Measurements from ENCODE around the gene ARHGEF4. TPM values are rescaled to one million over a fixed set of nuclear protein-coding genes. Genes with fewer than 3 reads are reported as not detected.
"Not testable (repeated sequence)": the region's sequence is repeated elsewhere in the genome, so short reads cannot be mapped to it uniquely, and the experiment has no call there.

ARHGEF4 gene
- total RNA-seq, 4 donors from 2014 or later: 52.8 to 82.4 (median 73.3) TPM

GRCh38 chr2:130901061-130901460 is 64.3 kb downstream of the ARHGEF4 start:
- no peak for DNase-seq
- 59 to 89% methylated on average over 1 to 3 of the region's 3 CpGs for WGBS, 2 donors

DNA sequence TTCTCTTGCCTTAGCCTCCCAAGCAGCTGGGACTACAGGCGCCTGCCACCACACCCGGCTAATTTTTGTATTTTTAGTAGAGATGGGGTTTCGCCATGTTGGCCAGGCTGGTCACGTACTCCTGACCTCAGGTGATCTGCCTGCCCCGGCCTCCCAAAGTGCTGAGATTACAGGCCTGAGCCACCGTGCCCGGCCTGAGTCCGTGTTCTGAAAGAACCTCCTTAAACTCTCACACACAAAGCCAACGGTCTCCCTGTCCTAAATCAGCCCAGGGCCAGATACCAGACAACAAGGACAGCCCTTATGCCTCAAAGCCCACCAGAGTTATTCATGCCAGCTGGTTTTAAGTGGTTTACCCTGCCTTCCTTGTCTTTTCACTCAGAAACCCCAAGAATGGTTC is 64.9 kb downstream of the ARHGEF4 start:
- H3K27ac ChIP-seq; intact Hi-C loops (cut with DNase I); DNase-seq; H3K36me3 ChIP-seq; H3K27me3 ChIP-seq; H3K9me3 ChIP-seq; H3K4me3 ChIP-seq: not testable (repeated sequence)
- H3K4me1 ChIP-seq: peaks cover 0 to 37% (median 13%) of the 10 kb centered on the region in 3 donors
- 89 to 92% methylated on average over 3 to 9 of the region's 9 CpGs for WGBS, 2 donors

More at GRCh38 chr2:130901061-130901460, 64.3 kb downstream of the ARHGEF4 start:
- H3K4me3 ChIP-seq: no peak overlapping the region
- H3K27me3 ChIP-seq: no peaks in the 10 kb centered on the region
- peak overlapping the region in 1 of 4 donors; percentile 17 for H3K27ac ChIP-seq
- no peak for TF ChIP-seq CTCF (IDR thresholded peaks at IDR 0.05)
- TF ChIP-seq POLR2A (IDR thresholded peaks at IDR 0.05): no peak
- intact Hi-C loops (cut with DNase I): no loop called here
- H3K4me1 ChIP-seq: peaks cover 0 to 42% (median 13%) of the 10 kb centered on the region in 3 donors
- no peaks in the 10 kb centered on the region for H3K9me3 ChIP-seq
- no peaks in the 10 kb centered on the region for H3K36me3 ChIP-seq

- Histone ChIP-seq H3K4me1 (peaks cover 13 to 50% (median 15%) of the 10 kb centered on the region in 3 donors), H3K36me3 (no peaks in the 10 kb centered on the region), H3K27me3 (no peaks in the 10 kb centered on the region), H3K9me3 (no peaks in the 10 kb centered on the region), H3K27ac (peak overlapping the region in 1 of 4 donors; percentile 90), H3K4me3 (no peak overlapping the region)
- TF ChIP-seq POLR2A (IDR thresholded peaks at IDR 0.05) (no peak), CTCF (IDR thresholded peaks at IDR 0.05) (no peak)
- WGBS, 2 donors: 79 to 92% methylated on average over 5 of the region's 5 CpGs
- intact Hi-C loops (cut with DNase I): no loop called here
- no peak for DNase-seq
Observed at GRCh38 chr2:130908832-130909231, 72.1 kb downstream of the ARHGEF4 start.

DNA sequence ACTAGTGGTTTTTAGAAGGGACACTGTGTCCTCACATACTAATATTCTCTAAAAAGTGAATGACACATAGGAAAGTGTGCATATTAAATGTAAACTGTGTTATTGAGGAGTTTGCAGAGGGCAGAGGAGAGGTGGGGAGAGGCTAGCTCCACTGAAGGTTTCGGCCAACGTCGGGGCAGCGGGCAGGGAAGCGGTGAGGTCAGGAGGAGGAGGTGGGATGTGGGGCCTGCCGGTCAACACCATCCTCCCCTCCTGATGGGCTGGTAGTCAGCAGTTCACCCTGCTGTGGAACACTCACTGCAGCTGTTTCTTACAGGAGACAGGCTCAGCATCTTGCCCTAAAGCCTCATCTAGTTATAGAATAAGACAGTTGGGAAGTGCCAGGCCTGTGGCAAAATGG is 74.2 kb downstream of the ARHGEF4 start:
- WGBS, 2 donors: 50 to 63% methylated on average over 6 of the region's 6 CpGs
- Histone ChIP-seq H3K36me3 (peaks cover 0 to 8% (median 0%) of the 10 kb centered on the region in 3 donors), H3K4me3 (no peak overlapping the region), H3K27me3 (peaks cover 0 to 19% (median 0%) of the 10 kb centered on the region in 4 donors), H3K9me3 (no peaks in the 10 kb centered on the region), H3K27ac (peak overlapping the region; percentile 66 to 92 (median 90)), H3K4me1 (peaks cover 32 to 71% (median 33%) of the 10 kb centered on the region in 3 donors)
- DNase-seq: no peak
- no peak for TF ChIP-seq POLR2A (IDR thresholded peaks at IDR 0.05)
- TF ChIP-seq CTCF (IDR thresholded peaks at IDR 0.05): no peak
- intact Hi-C loops (cut with DNase I): no loop called here

DNA sequence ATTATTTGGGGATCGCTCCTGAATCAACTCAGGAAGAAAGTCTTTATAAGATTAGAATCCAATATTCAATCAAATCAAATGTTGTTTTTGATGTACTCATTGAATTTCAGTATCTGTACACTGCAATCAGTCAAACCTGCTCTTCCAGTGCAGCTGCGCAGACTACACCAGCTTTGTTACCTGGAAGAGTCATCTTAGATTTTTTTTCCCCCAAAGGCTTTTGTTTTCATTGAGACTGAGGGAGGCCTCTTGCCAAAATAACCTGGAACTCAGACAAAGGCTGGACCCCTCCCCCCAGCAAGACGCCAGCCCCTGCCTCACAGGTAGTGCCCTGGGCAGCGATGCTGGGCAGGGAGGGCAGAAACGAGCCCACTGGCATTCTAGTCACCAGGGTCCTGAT is 74.8 kb downstream of the ARHGEF4 start:
- Histone ChIP-seq H3K9me3 (no peaks in the 10 kb centered on the region), H3K4me3 (peak overlapping the region; percentile 3 to 30 (median 24)), H3K27me3 (peaks cover 0 to 24% (median 0%) of the 10 kb centered on the region in 4 donors), H3K4me1 (peaks cover 32 to 77% (median 34%) of the 10 kb centered on the region in 3 donors), H3K27ac (peak overlapping the region; percentile 66 to 92 (median 90)), H3K36me3 (peaks cover 0 to 14% (median 0%) of the 10 kb centered on the region in 3 donors)
- 33 to 54% methylated on average over 3 to 5 of the region's 5 CpGs for WGBS, 2 donors
- intact Hi-C loops (cut with DNase I): no loop called here
- no peak for TF ChIP-seq POLR2A (IDR thresholded peaks at IDR 0.05)
- TF ChIP-seq CTCF (IDR thresholded peaks at IDR 0.05): no peak
- DNase-seq: no peak

DNA sequence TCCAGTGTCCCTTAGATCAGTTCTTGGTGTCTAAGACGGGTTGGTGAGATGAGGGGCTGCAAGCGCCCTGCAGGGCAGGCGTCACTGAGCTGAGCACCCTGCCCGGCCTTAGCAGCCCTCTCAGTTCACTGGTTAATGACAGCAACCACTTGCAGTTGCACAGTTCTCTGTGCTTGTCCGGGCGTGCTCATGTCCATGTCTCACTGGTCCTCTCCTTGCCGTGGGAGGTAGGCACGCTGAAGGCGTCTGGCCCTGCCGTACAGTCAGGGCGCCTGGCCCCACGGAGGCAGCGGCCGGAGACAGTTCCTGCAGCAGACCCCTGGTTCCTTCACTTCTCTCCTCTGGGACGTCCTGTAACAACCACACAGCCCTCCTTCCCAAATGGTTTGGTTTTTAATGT is 75.3 kb downstream of the ARHGEF4 start:
- Histone ChIP-seq H3K27ac (peak overlapping the region; percentile 66 to 92 (median 90)), H3K4me3 (peak overlapping the region; percentile 3 to 30 (median 24)), H3K9me3 (no peaks in the 10 kb centered on the region), H3K4me1 (peaks cover 32 to 82% (median 34%) of the 10 kb centered on the region in 3 donors), H3K36me3 (peaks cover 0 to 19% (median 0%) of the 10 kb centered on the region in 3 donors), H3K27me3 (peaks cover 0 to 29% (median 0%) of the 10 kb centered on the region in 4 donors)
- intact Hi-C loops (cut with DNase I): no loop called here
- 54 to 64% methylated on average over 10 to 15 of the region's 15 CpGs for WGBS, 2 donors
- DNase-seq: no peak
- TF ChIP-seq CTCF (IDR thresholded peaks at IDR 0.05) (no peak), POLR2A (IDR thresholded peaks at IDR 0.05) (no peak)

All from esophagus squamous epithelium (tissue), 5 donors.